Endothelial cell of umbilical vein (primary cell): ENCODE results near the gene SLC49A3. TPM values are rescaled to one million over a fixed set of nuclear protein-coding genes. Genes with fewer than 3 reads are reported as not detected.

Experiments
- BruUV-seq: library from RNA; stranded (reverse); fragments of 400-500 nt; replicated peaks from 2 replicates; lab custom pipeline; 2021; lab: Mats Ljungman, UMichigan
- CTCF ChIA-PET: fragments of 300-600, 350-600 bp; sonication (Branson Sonifier 250); formaldehyde crosslinking; loops from one replicate; lab custom pipeline; 2021; ENCODE audit warnings: antibody characterized with exemption, inconsistent platforms; lab: Charles Lee
- POLR2A ChIA-PET: fragments of 300-600, 350-600 bp; sonication (Branson Sonifier 250); formaldehyde crosslinking; loops from one replicate; lab custom pipeline; 2021; ENCODE audit warnings: antibody characterized with exemption, inconsistent platforms; lab: Charles Lee
- DNase-seq: peaks from one replicate; pipeline ENCODE4 v3.0.0-alpha.2; 2011; ENCODE audit warnings: low read depth, low spot score
- FAIRE-seq: peaks from 2 replicates; lab custom pipeline; 2011; peaks lifted over from hg19 to GRCh38; lab: Jason Lieb, UNC
- H2AFZ ChIP-seq: 2 replicates; pipeline ENCODE4 v1.6.0; 2012; ENCODE audit warnings: low read depth, low read length, control low read depth, inconsistent platforms
- H3K27ac ChIP-seq: 2 replicates; pipeline ENCODE4 v1.5.1; 2011; ENCODE audit warnings: low read depth, mild to moderate bottlenecking, control low read depth, low read length, moderate library complexity; ENCODE audit not compliant: insufficient read depth
- H3K27me3 ChIP-seq, 2 experiments: 2 replicates each; pipeline versions ENCODE4 v1.6.0 to v1.6.1; 2011; ENCODE audit warnings: low read length in 2 of 2, mixed read lengths in 1 of 2; ENCODE audit not compliant: control insufficient read depth in 2 of 2, insufficient read depth in 2 of 2
- H3K36me3 ChIP-seq, 2 experiments: 2 replicates in 1 of 2; 3 replicates in 1 of 2; pipeline ENCODE4 v1.5.1; 2011; ENCODE audit warnings: low read length in 2 of 2, mild to moderate bottlenecking in 1 of 2, moderate library complexity in 1 of 2; ENCODE audit not compliant: control insufficient read depth in 2 of 2, insufficient read depth in 2 of 2; ENCODE audit errors: extremely low read depth in 1 of 2
- H3K4me1 ChIP-seq: 3 replicates; pipeline ENCODE4 v1.5.1; 2011; ENCODE audit warnings: mild to moderate bottlenecking, low read length; ENCODE audit not compliant: control insufficient read depth, insufficient read depth; ENCODE audit errors: extremely low read depth
- H3K4me2 ChIP-seq: 2 replicates; pipeline ENCODE4 v1.6.1; 2011; ENCODE audit warnings: low read length, control low read depth, mixed read lengths; ENCODE audit not compliant: insufficient read depth
- H3K4me3 ChIP-seq, 3 experiments: fragments of 200-600 bp in 1 of 3; sonication (generic), shearing (Covaris generic) in 1 of 3; replicated peaks in 1 of 3; 2 replicates each; pipeline ENCODE4 v1.5.1; 2011 to 2016; ENCODE audit warnings: control low read depth in 3 of 3, low read length in 3 of 3, mild to moderate bottlenecking in 2 of 3, inconsistent platforms in 1 of 3, low read depth in 1 of 3, moderate library complexity in 1 of 3; ENCODE audit not compliant: insufficient read depth in 1 of 3
- H3K79me2 ChIP-seq: 2 replicates; pipeline ENCODE4 v1.6.0; 2012; ENCODE audit warnings: low read length, inconsistent platforms; ENCODE audit not compliant: control insufficient read depth, insufficient read depth
- H3K9ac ChIP-seq: replicated peaks from 2 replicates; pipeline ENCODE3; 2011; ENCODE audit warnings: low read length, control low read depth; ENCODE audit not compliant: insufficient read depth; ENCODE audit errors: extremely low read depth
- H3K9me1 ChIP-seq: replicated peaks from 3 replicates; pipeline ENCODE4 v1.6.0; 2011; ENCODE audit warnings: mild to moderate bottlenecking, low read length; ENCODE audit not compliant: control insufficient read depth, insufficient read depth; ENCODE audit errors: extremely low read depth
- H3K9me3 ChIP-seq: replicated peaks from 2 replicates; pipeline ENCODE4 v1.5.1; 2012; ENCODE audit warnings: low read length, inconsistent platforms; ENCODE audit not compliant: control insufficient read depth, insufficient read depth
- H4K20me1 ChIP-seq: replicated peaks from 2 replicates; pipeline ENCODE3; 2011; ENCODE audit warnings: mild to moderate bottlenecking, low read length; ENCODE audit not compliant: control insufficient read depth, insufficient read depth; ENCODE audit errors: extremely low read depth
- CTCF ChIP-seq, 2 donors: IDR thresholded peaks; 1 replicate in 1 of 2; 2 replicates in 1 of 2; pipeline ENCODE4 v1.5.1; 2011; ENCODE audit warnings: low read length in 2 of 2, mild to moderate bottlenecking in 2 of 2, moderate library complexity in 2 of 2, control low read depth in 1 of 2, inconsistent platforms in 1 of 2, low read depth in 1 of 2; ENCODE audit not compliant: insufficient read depth in 1 of 2; ENCODE audit errors: extremely low read depth in 1 of 2
- EZH2 ChIP-seq: IDR thresholded peaks from 2 replicates; pipeline ENCODE4 v1.6.1; 2012; ENCODE audit warnings: borderline replicate concordance, low read depth, mild to moderate bottlenecking, moderate library complexity, low read length, inconsistent platforms; ENCODE audit not compliant: severe bottlenecking
- FOS ChIP-seq: IDR thresholded peaks from 2 replicates; pipeline ENCODE4 v1.6.1; 2011; ENCODE audit warnings: mild to moderate bottlenecking, low read length, moderate library complexity, borderline replicate concordance; ENCODE audit not compliant: insufficient read depth
- GATA2 ChIP-seq: IDR thresholded peaks from 2 replicates; pipeline ENCODE4 v1.7.0; 2011; ENCODE audit warnings: low read depth, mild to moderate bottlenecking, moderate library complexity, mixed read lengths, low read length; ENCODE audit not compliant: insufficient read length, insufficient read depth
- JUN ChIP-seq: IDR thresholded peaks from 2 replicates; pipeline ENCODE4 v1.6.1; 2011; ENCODE audit warnings: borderline replicate concordance, low read depth; ENCODE audit not compliant: insufficient read length, insufficient read depth
- MAX ChIP-seq: IDR thresholded peaks from 2 replicates; pipeline ENCODE4 v1.6.1; 2011; ENCODE audit not compliant: insufficient read depth, insufficient read length
- MYC ChIP-seq: IDR thresholded peaks from one replicate; pipeline ENCODE4 v1.6.1; 2011; ENCODE audit warnings: mild to moderate bottlenecking, low read depth, low read length
- POLR2A ChIP-seq: IDR thresholded peaks from 2 replicates; pipeline ENCODE4 v1.6.1; 2012; ENCODE audit warnings: low read depth, mild to moderate bottlenecking, control low read depth, low read length
- POLR2AphosphoS5 ChIP-seq: IDR thresholded peaks from 2 replicates; pipeline ENCODE4 v1.6.1; 2012; ENCODE audit warnings: low read depth, mild to moderate bottlenecking, control low read depth, low read length, moderate library complexity; ENCODE audit not compliant: insufficient read depth
- dilution Hi-C: fragments of 300-500 bp; cut with MboI; formaldehyde crosslinking; loops from one replicate; pipeline ENCODE4 v1.15.0; 2019; ENCODE audit warnings: low sequenced_read_pairs; ENCODE audit not compliant: extremely low pct_ligation_motif_present
- intact Hi-C: fragments of 100-400 bp; cut with micrococcal nuclease; formaldehyde crosslinking; loops from one replicate; pipeline ENCODE4 v1.10.0; 2022
- polyA plus RNA-seq, 4 experiments: library from polyadenylated mRNA; depleted of rRNA in 3 of 4; stranded (reverse) in 3 of 4; unstranded in 1 of 4; fragments of >200 nt; gene quantifications; 2 replicates each; pipeline versions ENCODE4 v1.2.1 to v1.2.3, GENCODE V29; 2011 to 2012; ENCODE audit warnings: missing spikeins in 1 of 4
- total RNA-seq: library from RNA; stranded (reverse); gene quantifications from 2 replicates; pipeline ENCODE4 v1.2.3, GENCODE V29; 2021

Gene SLC49A3
- total and polyA plus RNA-seq, 2 donors (not counting 3 experiments of a cell fraction or from before 2014, with no cell fraction given), result 4.2 to 11.5 TPM

- no peak for DNase-seq
- dilution Hi-C loops, result no loop called here
- Histone ChIP-seq H3K27ac (no peak overlapping the region), H3K9me3 (no peaks in the 10 kb centered on the region), H3K27me3 (peaks cover 0 to 5% of the 10 kb centered on the region in 2 experiments), H3K9ac (no peak overlapping the region), H4K20me1 (no peaks in the 10 kb centered on the region), H3K4me3 (no peak overlapping the region), H3K4me1 (no peaks in the 10 kb centered on the region), H3K79me2 (no peaks in the 10 kb centered on the region), H3K4me2 (no peak overlapping the region), H2AFZ (no peak overlapping the region), H3K9me1 (no peaks in the 10 kb centered on the region), H3K36me3 (no peaks in the 10 kb centered on the region)
- POLR2A ChIA-PET, result no interaction called here
- TF ChIP-seq MYC (no peak), CTCF (IDR thresholded peaks at IDR 0.05; ENCODE audit: extremely low read depth in 1 of 2, insufficient read depth in 1 of 2, low read depth in 1 of 2, low read length in 2 of 2) (no peak)
- no peak for FAIRE-seq
- CTCF ChIA-PET, result no interaction called here
- no TSS peak for BruUV-seq
- intact Hi-C loops, result no loop called here
Measured at GRCh38 chr4:665751-666435, 23.1 kb downstream of the SLC49A3 start.

GRCh38 chr4:665381-665750, 23.6 kb downstream of the SLC49A3 start:
- H3K27me3 ChIP-seq, result peaks cover 0 to 5% of the 10 kb centered on the region in 2 experiments
- dilution Hi-C loops, result no loop called here
- H3K4me1 ChIP-seq, result no peaks in the 10 kb centered on the region
- no peaks in the 10 kb centered on the region for H3K9me3 ChIP-seq
- H3K79me2 ChIP-seq, result no peaks in the 10 kb centered on the region
- H3K36me3 ChIP-seq, result no peaks in the 10 kb centered on the region
- no peak overlapping the region for H3K4me3 ChIP-seq
- TF ChIP-seq POLR2A (no peak), MYC (no peak), GATA2 (no peak), EZH2 (no peak), JUN (no peak), POLR2AphosphoS5 (no peak), CTCF (IDR thresholded peaks at IDR 0.05; ENCODE audit: extremely low read depth in 1 of 2, insufficient read depth in 1 of 2, low read depth in 1 of 2, low read length in 2 of 2) (no peak), FOS (no peak), MAX (no peak)
- no peaks in the 10 kb centered on the region for H3K9me1 ChIP-seq
- no peak overlapping the region for H3K4me2 ChIP-seq
- intact Hi-C loops, result no loop called here
- no peaks in the 10 kb centered on the region for H4K20me1 ChIP-seq
- no peak overlapping the region for H3K27ac ChIP-seq
- no peak for DNase-seq
- H3K9ac ChIP-seq, result no peak overlapping the region
- no peak for FAIRE-seq
- H2AFZ ChIP-seq, result no peak overlapping the region
- ChIA-PET CTCF (no interaction called here), POLR2A (no interaction called here)
- no TSS peak for BruUV-seq
